HCT116 (cell line): ENCODE results near the gene SLC47A1.
"Not testable (repeated sequence)": the region's sequence is repeated elsewhere in the genome, so short reads cannot be mapped to it uniquely, and the experiment has no call there.

Experiments used
- CTCF ChIP-seq, 3 experiments: fragments of 200-600 bp in 1 of 3; sonication (generic) in 1 of 3; IDR thresholded peaks in 2 of 3; conservative IDR thresholded peaks in 1 of 3; 2 replicates each; pipeline ENCODE4 v1.5.1; 2012 to 2017; ENCODE audit warnings: low read depth in 2 of 3, low read length in 2 of 3, antibody characterized with exemption in 1 of 3, borderline replicate concordance in 1 of 3, control low read depth in 1 of 3, mild to moderate bottlenecking in 1 of 3, mixed read lengths in 1 of 3, mixed run types in 1 of 3, moderate library complexity in 1 of 3; ENCODE audit not compliant: insufficient read depth in 1 of 3
- POLR2AphosphoS5 ChIP-seq: IDR thresholded peaks from 2 replicates; pipeline ENCODE4 v1.6.1; 2011; ENCODE audit warnings: mild to moderate bottlenecking, low read depth, low read length, moderate library complexity
- SIN3A ChIP-seq: IDR thresholded peaks from 2 replicates; pipeline ENCODE4 v1.6.1; 2012; ENCODE audit warnings: low read depth

GRCh38 chr17:19519388-19520291 lies 14.0 kb upstream of the SLC47A1 start:
- not testable (repeated sequence) for TF ChIP-seq CTCF (IDR thresholded peaks at IDR 0.05 in 2 of 3, conservative IDR thresholded peaks at IDR 0.05 in 1 of 3; ENCODE audit: borderline replicate concordance in 1 of 3, insufficient read depth in 1 of 3, low read depth in 2 of 3, low read length in 2 of 3); SIN3A; POLR2AphosphoS5
